SU-DHL-6 (cell line): ENCODE data around the gene BEAN1.

Source experiments
- CTCF ChIP-seq: fragments of 200-600 bp; sonication (generic); IDR thresholded peaks from one replicate; pipeline ENCODE4 v1.5.1; 2017; ENCODE audit warnings: antibody characterized with exemption, mild to moderate bottlenecking, low read length, moderate library complexity; ENCODE audit not compliant: insufficient read depth, poor library complexity, severe bottlenecking
- EZH2phosphoT487 ChIP-seq: fragments of 200-600 bp; sonication (generic), shearing (Covaris generic); conservative IDR thresholded peaks from 2 replicates; pipeline ENCODE4 v1.6.1; 2018; ENCODE audit warnings: mild to moderate bottlenecking, antibody characterized with exemption, low read length, moderate library complexity, mixed read lengths

GRCh38 chr16:66510711-66511601 lies 83.9 kb downstream of the BEAN1 start:
- TF ChIP-seq EZH2phosphoT487 (no peak), CTCF (no peak)
